ENCODE data around the gene ISCA2.

GRCh38 chr14:74543771-74544438 is 50.3 kb downstream of the ISCA2 start:
- TF ChIP-seq EZH2 (IDR thresholded peaks at IDR 0.05; ENCODE audit: low read depth, unreplicated experiment) (no peak), CTCF (conservative IDR thresholded peaks at IDR 0.05; ENCODE audit: low read depth in 2 of 2) (no peak), JUNB (IDR thresholded peaks at IDR 0.05; ENCODE audit: unreplicated experiment) (no peak), POLR2AphosphoS5 (IDR thresholded peaks at IDR 0.05; ENCODE audit: low read depth) (no peak), EZH2phosphoT487 (IDR thresholded peaks at IDR 0.05; ENCODE audit: unreplicated experiment) (no peak), ZNF331 (CRISPR knock-in tag; IDR thresholded peaks at IDR 0.05; ENCODE audit: low read depth) (no peak), REST (IDR thresholded peaks at IDR 0.05; ENCODE audit: unreplicated experiment) (no peak), ZNF114 (CRISPR knock-in tag; IDR thresholded peaks at IDR 0.05) (no peak), ETS1 (IDR thresholded peaks at IDR 0.05) (no peak), STAT1 (IDR thresholded peaks at IDR 0.05; ENCODE audit: unreplicated experiment) (no peak), ZNF462 (CRISPR knock-in tag; IDR thresholded peaks at IDR 0.05) (no peak), CREB1 (CRISPR knock-in tag; IDR thresholded peaks at IDR 0.05; ENCODE audit: low read depth) (no peak), NANOG (IDR thresholded peaks at IDR 0.05; ENCODE audit: borderline replicate concordance) (no peak)
